IMR-90 (cell line): ENCODE results near the gene SIRT7.

ENCODE experiments used
- BHLHE40 ChIP-seq: fragments of 150-350 bp; IDR thresholded peaks from 2 replicates; pipeline ENCODE4 v1.6.1; 2016; ENCODE audit warnings: mild to moderate bottlenecking, low read depth, low read length
- CEBPB ChIP-seq: IDR thresholded peaks from 2 replicates; pipeline ENCODE4 v1.6.1; 2012; ENCODE audit warnings: low read depth, low read length, improper control_type of control experiment
- CTCF ChIP-seq: conservative IDR thresholded peaks from 2 replicates; pipeline ENCODE4 v1.5.1; 2012; ENCODE audit warnings: mild to moderate bottlenecking, low read depth, low read length, improper control_type of control experiment
- FOS ChIP-seq: fragments of 150-350 bp; IDR thresholded peaks from 2 replicates; pipeline ENCODE4 v1.6.1; 2016; ENCODE audit warnings: low read depth, low read length
- MAFK ChIP-seq: IDR thresholded peaks from 2 replicates; pipeline ENCODE4 v1.6.1; 2012; ENCODE audit warnings: low read depth, low read length, improper control_type of control experiment
- MAZ ChIP-seq: IDR thresholded peaks from 2 replicates; pipeline ENCODE4 v1.6.1; 2012; ENCODE audit warnings: low read depth, mild to moderate bottlenecking, low read length, improper control_type of control experiment, moderate library complexity, borderline replicate concordance
- MXI1 ChIP-seq: IDR thresholded peaks from 2 replicates; pipeline ENCODE4 v1.6.1; 2012; ENCODE audit warnings: low read depth, mild to moderate bottlenecking, low read length, moderate library complexity, borderline replicate concordance
- NFE2L2 ChIP-seq: fragments of 150-350 bp; IDR thresholded peaks from 2 replicates; pipeline ENCODE4 v1.6.1; 2016; ENCODE audit warnings: low read depth, mild to moderate bottlenecking, low read length
- POLR2A ChIP-seq: IDR thresholded peaks from 2 replicates; pipeline ENCODE4 v1.6.1; 2012; ENCODE audit warnings: mild to moderate bottlenecking, low read depth, low read length
- RAD21 ChIP-seq: IDR thresholded peaks from 2 replicates; pipeline ENCODE4 v1.6.1; 2012; ENCODE audit warnings: low read length, improper control_type of control experiment
- RFX5 ChIP-seq: IDR thresholded peaks from 2 replicates; pipeline ENCODE4 v1.8.0; 2012; ENCODE audit warnings: low read depth, mild to moderate bottlenecking, low read length, moderate library complexity
- SMC3 ChIP-seq: fragments of 150-350 bp; IDR thresholded peaks from 2 replicates; pipeline ENCODE4 v1.6.1; 2016; ENCODE audit warnings: low read depth, mild to moderate bottlenecking, antibody characterized with exemption, low read length, moderate library complexity
- USF2 ChIP-seq: fragments of 150-350 bp; IDR thresholded peaks from 2 replicates; pipeline ENCODE4 v1.6.1; 2017; ENCODE audit warnings: mild to moderate bottlenecking, antibody characterized with exemption, low read length, low read depth

GRCh38 chr17:81906476-81907218 lies 11.3 kb downstream of the SIRT7 start:
- TF ChIP-seq CTCF (0 out of 2 replicates have a peak, but pooled peaks have one; percentile 5), RFX5 (no peak), USF2 (no peak), POLR2A (no peak), MXI1 (no peak), FOS (no peak), RAD21 (no peak), MAZ (no peak), MAFK (no peak), CEBPB (no peak), SMC3 (no peak), NFE2L2 (no peak), BHLHE40 (no peak)
